ENCODE results near the gene TCF4.

Gene TCF4

DNA sequence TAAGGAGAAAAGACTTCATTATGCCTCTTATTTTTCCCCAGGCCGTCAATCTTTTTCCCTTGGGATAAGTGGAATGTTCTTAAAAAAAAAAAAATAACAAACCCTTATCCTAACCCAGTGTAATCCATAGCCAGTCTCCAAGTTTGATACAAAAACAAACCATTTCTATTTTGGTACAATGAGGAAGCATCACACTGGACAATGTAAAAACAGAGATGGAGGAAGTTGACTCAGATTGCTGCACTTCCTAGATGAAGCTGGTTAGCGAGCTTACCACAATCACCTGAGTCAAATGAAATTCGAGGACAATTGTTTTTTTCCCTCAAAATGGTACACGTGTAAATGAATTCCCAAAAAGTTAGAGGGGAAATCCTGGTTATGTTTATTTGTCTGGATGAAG is 259.7 kb downstream of the TCF4 start:
- H3K4me3 ChIP-seq (ENCODE audit: control insufficient read depth, low read depth, low read length), result no peak overlapping the region
- TF ChIP-seq, protein P1, sequence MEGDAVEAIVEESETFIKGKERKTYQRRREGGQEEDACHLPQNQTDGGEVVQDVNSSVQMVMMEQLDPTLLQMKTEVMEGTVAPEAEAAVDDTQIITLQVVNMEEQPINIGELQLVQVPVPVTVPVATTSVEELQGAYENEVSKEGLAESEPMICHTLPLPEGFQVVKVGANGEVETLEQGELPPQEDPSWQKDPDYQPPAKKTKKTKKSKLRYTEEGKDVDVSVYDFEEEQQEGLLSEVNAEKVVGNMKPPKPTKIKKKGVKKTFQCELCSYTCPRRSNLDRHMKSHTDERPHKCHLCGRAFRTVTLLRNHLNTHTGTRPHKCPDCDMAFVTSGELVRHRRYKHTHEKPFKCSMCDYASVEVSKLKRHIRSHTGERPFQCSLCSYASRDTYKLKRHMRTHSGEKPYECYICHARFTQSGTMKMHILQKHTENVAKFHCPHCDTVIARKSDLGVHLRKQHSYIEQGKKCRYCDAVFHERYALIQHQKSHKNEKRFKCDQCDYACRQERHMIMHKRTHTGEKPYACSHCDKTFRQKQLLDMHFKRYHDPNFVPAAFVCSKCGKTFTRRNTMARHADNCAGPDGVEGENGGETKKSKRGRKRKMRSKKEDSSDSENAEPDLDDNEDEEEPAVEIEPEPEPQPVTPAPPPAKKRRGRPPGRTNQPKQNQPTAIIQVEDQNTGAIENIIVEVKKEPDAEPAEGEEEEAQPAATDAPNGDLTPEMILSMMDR (conservative IDR thresholded peaks at IDR 0.05; ENCODE audit: control insufficient read depth, insufficient read depth, low read depth, low read length), result no peak
- DNase-seq (ENCODE audit: low read depth), result peak; percentile 76

DNA sequence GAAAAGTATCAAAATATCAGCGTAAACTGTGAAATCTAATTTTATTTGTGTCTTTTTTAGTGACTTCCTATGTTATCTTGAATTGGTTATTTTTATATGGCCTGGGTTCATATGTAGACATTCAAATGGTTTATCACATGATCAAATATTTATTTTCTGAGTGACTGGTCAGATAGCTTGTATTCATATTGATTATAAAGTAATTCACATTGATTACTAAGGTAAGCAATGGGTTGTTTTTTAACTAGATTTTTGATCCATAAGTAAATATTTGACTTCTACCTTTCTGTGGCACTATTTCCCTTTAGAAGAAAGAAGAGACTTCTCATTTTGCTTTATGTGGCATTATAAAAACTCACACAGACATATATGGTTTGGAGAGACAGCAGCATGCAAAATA is 260.5 kb downstream of the TCF4 start:
- H3K4me3 ChIP-seq (ENCODE audit: control insufficient read depth, low read depth, low read length), result no peak overlapping the region
- TF ChIP-seq, protein P1 (conservative IDR thresholded peaks at IDR 0.05; ENCODE audit: control insufficient read depth, insufficient read depth, low read depth, low read length), result no peak
- no peak for DNase-seq (ENCODE audit: low read depth)

DNA sequence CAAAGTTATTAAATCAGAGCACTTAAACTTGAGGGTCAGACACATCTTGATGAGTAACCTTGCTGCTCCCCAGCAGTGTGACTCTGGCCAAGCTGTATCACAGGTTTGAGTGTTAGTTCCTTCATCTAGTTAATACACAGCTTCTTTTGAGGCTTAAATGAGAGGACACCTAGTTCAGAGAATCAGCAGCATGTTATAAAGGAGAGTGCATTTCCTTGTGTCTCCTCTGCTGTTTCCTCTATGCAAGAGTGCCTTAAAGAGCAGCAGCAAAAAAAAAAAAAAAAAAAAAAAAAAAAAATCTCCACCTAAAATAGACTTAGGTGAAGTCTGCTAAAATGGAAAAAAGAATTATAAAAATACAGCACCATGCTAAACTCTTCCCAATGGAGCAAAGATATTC is 261.9 kb downstream of the TCF4 start:
- no peak overlapping the region for H3K4me3 ChIP-seq (ENCODE audit: control insufficient read depth, low read depth, low read length)
- no peak for DNase-seq (ENCODE audit: low read depth)
- TF ChIP-seq, protein P1 (conservative IDR thresholded peaks at IDR 0.05; ENCODE audit: control insufficient read depth, insufficient read depth, low read depth, low read length), result no peak

DNA sequence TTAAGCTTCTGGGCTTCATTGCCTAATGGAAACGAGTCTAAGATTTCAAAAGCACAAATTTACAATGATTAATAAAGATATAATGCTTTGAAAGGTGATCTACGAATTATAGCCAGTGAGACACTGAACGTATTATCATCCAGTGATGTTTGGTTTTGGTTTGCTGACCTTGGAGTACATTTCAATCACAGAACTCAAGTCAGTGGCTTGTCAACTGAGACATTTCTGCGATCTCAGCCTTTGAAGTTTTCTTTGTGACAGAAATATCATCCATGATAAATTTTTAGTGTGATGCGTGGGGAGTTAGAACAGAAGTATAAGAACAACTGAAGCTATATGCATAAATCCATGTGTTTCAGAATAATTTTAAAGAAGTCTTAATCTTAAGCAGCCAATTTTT is 263.8 kb downstream of the TCF4 start:
- DNase-seq (ENCODE audit: low read depth), result no peak
- no peak overlapping the region for H3K4me3 ChIP-seq (ENCODE audit: control insufficient read depth, low read depth, low read length)

DNA sequence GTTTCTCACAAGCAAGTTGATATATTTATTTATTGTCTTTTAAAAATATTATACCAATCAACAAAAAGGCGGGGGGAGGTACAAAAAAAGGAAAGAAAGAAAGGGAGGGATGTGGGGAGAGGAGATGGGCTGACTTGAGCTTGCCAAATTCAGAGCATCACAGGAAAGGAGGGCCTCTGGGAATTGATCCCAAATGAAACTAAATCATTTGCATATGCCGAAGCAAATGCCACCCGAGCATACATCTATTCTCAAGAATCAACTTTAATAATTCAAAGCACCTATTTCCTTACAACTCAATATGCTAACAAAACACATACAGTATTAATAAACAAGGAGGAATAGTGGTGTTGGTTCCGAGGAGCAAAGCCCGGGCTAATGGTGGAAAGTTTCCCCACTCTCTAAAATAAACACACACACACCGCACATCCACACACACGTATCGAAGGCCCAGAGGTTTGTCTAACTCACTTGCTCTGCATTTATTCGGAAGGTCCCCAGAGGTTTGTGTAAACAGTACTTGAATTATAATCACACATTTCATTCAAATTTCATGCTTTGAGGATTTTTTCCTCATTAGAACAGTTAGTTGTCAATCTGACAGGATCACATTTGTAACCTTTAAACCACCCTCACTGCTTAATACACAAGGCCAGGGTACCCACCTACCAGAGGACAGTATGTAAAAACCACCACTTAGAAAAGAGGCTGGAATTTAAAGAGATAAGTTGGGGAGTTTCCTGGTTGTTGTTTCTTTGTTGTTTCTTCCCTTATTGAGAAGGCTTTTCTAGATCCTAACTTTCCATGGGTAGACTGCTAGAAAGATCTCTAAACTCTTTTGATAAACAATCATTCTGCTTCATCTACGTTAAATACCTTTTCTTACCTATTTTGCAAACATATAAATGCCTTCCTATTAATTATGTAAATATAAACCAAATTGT is 264.7 kb downstream of the TCF4 start:
- peak; percentile 84 for DNase-seq (ENCODE audit: low read depth)
- H3K4me3 ChIP-seq (ENCODE audit: control insufficient read depth, low read depth, low read length), result peak overlapping the region; percentile 73
- TF ChIP-seq, protein P1 (conservative IDR thresholded peaks at IDR 0.05; ENCODE audit: control insufficient read depth, insufficient read depth, low read depth, low read length), result no peak

More for the DNA sequence above, 263.8 kb downstream of the TCF4 start:
- TF ChIP-seq, protein P1 (conservative IDR thresholded peaks at IDR 0.05; ENCODE audit: control insufficient read depth, insufficient read depth, low read depth, low read length), result no peak

DNA sequence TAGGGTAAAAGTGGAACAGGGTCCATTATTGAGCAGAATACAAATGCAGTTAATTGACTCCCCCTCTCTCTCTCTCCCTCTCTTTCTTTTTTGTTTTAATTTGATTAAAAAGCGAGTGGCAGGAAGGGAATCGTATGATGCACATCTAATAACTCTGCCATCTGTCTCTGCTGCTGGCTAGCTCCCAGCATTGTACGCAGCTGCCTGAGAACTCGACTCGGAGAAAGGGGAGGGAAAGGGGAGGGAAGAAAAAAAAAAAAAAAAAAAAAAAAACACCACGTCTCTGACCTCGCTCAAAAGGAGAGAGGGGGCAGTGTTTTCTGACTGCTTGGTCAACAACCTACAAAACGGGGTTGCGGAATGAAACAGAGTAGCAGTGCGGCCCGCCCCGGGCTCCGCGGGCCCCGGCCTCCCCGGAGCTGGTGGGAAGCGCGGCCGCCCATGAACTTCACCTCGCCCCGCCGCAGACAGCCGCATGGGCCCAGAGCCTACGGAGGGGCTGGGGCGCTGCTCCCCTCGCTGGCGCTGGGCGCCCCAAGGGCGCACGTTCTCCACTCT is 265.7 kb downstream of the TCF4 start:
- peak overlapping the region; percentile 73 for H3K4me3 ChIP-seq (ENCODE audit: control insufficient read depth, low read depth, low read length)
- DNase-seq (ENCODE audit: low read depth), result peak; percentile 98
- TF ChIP-seq, protein P1 (conservative IDR thresholded peaks at IDR 0.05; ENCODE audit: control insufficient read depth, insufficient read depth, low read depth, low read length), result peak; percentile 24

Data from fibroblast of mammary gland (primary cell).